ENCODE results near the gene IFT80.
"Not testable (repeated sequence)": the region's sequence is repeated elsewhere in the genome, so short reads cannot be mapped to it uniquely, and the experiment has no call there.

IFT80 gene

DNA sequence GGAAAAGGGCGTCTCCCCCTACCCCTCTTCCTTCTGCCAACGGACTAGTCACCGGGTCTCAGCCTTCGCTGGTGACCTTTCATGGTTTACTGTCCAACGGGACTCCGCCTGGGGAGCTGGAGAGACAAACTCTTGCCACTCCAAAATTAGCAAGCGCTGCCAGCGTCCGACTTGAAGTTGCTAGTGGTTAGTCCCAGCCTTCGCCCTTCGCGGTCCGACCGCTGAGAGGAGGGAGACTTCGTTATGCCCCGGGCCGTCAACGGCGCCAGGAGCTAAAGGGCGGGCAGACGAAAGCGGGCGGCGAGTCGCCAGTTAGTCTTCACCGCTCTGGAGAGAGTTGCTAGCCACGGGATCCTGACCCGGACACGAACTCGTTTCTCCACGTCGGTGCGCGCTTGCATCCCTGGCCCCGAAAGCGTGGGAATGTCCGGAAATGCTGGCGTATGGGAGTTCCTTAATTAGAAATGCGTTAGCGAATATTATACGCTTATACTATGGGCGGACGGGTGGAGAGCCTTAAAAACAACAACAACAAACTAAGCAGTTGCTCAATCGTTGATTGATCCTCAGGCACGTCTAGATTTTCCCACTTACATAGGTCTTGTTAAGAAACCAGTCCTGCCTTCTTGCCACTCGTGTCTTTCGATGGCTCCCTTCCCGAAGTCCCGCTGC is 1.1 kb upstream of the IFT80 start:
- DNase-seq: no peak

DNA sequence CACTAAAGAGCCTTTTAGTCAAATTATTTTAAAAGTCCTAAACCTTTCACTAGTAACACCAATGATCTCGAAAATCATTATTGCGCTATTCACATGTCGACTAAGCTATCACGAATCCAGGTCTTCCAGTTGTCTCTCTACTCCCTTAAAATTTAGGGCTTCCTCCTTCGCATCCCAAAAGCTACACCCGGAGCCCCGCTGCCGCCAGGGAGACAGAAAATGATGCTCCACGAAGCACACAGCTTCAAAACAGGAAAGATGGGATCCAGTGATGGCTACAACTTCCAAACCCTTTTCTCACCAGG is 253 bp downstream of the IFT80 start:
- DNase-seq: no peak

DNA sequence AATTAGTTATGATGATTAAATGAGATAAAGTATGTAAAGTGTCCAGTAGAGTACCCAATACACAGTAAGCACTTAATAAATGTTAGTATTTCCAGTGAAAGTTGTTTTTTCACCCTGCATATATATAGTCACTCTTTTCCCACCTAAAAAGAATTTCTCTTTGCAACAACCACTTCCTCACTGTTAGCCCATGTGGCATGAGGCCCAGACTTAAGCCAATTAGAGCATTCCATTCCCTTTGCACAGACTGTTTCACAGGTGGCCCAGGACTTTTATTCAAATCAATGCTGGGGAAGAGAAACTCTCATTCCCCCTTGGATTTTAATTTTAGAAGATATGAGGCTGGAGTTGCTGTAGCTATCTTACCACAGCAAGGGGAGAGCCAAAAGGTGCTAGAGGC is 3.7 kb downstream of the IFT80 start:
- DNase-seq: no peak

DNA sequence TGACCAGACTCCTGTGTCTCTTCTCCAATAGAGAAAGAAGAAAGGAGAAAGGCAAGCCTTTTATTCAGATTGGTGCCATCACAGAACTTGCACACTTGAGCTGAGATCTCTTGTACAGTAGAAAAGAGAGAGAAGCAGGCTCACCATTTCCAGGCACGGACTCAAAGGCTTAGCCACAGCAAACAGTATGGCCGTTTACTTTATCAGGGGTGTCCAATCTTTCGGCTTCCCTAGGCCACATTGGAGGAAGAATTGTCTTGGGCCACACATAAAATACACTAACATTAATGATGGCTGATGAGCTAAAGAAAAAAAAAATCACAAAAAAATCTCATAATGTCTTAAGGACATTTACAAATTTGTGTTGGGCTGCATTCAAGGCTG is 5.0 kb downstream of the IFT80 start:
- DNase-seq: no peak

DNA sequence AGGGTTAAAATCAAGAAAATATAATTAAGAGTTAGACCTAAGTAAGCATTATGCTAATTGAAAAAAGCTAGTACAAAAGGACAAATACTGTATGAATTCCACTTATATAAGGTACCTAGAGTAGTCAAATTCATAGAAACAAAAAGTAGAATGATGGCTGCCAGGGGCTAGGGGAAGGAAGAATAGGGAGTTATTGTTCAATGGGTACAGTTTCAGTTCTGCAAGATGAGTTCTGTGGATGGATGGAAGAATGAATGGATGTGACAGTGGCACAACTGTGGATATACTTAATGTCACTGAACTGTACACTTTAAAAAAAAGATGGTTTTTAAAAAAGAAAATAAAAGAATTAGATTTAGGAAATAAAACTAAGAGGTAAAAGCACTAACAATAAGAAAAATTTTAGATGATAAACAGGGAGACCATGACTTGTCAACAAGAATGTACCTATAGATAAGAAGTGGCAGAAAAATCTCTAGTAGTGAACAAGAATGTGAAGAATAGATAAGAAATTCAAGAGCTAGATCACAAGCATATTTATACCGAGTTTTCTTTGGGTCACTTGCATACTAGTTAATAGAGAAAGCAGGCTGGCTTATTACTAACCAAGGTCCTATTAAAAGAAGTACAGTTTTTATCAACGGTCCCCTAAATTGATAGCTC is 5.5 kb downstream of the IFT80 start:
- no peak for DNase-seq

DNA sequence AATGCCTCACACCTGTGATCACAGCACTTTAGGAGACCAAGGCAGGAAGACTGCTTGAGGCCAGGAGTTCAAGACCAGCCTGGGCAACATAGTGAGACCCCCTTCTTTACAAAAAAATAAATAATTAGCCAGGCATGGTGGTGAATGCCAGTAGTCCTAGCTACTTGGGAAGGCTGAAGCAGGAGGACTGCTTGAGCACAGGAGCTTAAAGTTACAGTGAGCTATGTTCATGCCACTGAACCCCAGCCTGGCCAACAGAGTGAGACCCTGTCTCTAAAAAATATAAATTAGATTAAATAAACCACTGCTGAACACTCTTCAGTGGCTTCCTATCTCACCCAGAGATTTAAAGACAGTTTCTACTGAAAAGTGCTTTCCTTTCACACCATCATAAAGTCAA is 6.2 kb downstream of the IFT80 start:
- DNase-seq: no peak

DNA sequence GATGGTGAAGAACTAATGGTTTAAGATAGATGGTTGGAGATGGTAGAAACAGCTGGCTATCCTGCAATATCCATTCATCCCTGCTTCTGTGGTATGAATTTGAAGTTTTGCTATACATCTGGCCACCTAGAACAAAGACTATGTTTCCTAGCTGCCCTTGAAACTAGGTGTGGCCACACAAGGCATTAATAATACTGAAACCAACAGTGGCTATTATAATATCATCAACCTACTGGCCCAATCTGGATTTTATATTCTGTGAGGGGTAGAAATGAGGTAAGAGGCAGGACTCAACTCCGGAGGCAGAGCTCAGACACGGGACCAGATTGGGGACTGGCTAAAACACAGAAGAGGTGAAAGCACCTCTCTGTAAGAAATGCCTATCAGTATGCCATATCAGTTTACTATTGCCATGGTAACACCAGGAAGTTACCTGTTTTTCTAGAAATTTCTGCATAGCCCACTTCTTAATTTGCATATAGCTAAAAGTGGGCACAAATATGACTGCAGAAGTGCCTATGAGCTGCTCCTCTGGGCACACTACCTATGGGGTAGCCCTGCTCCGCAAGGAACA is 8.4 kb downstream of the IFT80 start:
- DNase-seq: no peak

DNA sequence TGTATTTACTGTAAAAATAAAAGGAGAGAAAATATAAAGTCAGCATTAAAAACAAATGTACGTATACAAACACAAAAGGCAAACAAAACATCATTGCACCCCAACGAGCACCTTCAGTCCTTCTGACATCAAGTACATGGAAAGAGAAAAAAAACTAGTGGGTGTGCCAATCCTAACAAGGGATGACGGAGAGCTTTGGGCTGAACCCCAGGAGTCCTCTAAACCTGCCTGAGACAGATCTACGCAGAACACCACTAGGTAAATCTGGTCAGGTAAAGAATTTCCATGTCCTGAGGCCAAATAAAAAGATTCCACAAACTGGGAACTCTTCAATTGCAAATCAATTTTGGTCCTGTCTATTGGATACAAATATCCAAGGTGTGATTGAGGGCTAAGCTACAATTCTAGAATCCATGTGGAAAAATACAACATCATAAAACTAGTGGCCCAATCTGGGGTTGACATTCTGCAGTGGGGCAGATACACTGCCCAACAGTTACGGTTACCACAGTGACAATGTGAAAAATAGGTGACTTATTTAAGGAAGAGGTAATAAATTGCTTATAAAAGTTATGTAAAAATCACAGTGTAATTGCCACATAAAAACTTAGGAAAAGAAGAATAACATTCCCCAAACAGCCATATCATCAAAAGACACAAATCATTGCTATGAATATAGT is 14.2 kb downstream of the IFT80 start:
- DNase-seq: no peak

DNA sequence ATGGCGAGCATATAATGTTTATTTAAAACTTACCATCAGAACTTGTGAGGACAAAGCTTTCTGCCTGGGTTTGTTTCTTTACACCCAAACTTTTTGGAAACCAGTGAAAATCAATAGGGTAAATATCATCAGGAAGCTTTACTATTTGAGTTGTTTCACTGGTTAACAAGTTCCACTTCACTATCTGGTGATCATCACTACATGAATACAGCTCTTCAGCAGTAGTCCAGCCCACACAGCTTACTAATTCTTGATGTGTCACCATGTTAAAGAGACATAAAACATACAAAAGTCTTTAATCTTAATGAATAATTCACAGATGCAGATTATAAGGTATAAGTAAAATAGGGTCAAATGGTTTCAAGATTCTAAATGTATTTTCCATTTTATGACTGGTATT is 17.6 kb downstream of the IFT80 start:
- DNase-seq: no peak

DNA sequence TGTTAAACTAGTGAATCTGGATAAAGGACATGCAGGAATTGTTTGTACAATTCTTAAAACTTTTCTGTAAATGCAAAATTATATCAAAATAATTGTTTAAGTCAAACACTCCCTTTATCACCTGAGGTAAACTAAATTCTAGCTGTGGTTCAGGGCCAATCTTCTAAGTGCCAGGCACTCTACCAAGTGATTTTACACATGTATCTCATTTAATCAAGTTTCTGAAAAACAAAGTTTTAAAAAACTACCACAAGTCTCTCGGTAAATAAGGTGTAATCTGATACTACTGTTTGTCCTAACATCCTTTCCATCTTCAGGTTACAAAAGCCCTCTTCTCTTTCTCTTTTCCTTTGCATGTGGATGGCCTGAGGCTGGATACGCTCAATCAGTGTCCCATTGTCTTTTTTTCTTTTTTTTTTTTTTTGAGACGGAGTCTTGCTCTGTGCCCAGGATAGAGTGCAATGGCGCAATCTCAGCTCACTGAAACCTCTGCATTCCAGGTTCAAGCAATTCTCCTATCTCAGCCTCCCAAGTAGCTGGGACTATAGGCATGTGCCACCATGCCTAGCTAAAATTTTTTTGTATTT is 19.3 kb downstream of the IFT80 start:
- no peak for DNase-seq

DNA sequence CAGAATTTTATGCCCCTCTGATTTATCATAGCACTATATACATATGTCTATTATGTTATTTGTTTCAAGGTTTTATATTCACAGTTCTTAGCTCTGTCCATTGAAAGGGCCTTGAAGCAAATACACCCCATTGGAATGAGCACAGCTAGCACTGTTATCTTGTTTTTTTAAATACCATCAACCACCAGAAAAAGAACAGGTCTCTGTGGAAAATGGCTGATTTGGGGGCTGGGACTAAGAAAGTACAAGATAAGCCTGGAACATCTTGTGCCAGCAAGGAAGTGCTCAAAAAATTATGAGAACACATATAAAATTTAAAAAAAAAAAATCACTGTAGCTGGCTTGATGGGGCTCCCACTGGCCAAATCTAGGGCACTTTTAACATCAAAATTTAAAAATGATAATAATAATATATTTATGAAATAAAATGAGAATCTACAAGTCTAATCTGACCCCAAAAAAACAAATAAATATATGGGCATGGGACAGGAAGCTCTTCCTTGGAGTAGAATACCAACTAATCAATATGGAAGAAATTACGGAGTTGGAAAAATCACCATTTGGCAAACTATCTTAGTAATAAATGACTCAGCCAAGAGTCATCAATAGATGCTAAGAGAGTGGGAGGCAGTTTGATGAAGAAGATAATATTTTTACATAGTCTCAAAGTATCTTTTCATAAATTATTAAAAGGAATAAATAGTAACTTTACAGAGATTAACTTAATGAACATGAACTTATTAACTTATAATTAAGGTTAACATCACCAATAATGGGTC is 20.5 kb downstream of the IFT80 start:
- DNase-seq: no peak

DNA sequence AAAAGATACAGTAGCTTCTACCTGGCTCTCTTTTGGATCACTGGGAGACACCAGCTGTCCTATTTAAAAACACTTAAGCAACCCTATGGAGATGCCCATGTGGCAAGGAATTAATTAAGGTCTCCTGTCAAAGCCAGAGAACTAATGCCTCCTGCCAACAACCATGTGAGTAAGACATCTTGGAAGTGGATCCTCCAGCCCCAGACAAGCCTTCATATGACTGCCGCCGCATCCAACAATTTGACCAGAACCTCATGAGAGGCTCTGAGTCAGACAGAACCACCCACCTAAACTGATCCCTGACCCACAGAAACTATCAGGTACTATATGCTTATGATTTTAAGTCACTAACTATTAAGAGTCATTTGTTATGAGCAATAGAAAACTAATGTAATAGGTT is 22.3 kb downstream of the IFT80 start:
- DNase-seq: no peak

DNA sequence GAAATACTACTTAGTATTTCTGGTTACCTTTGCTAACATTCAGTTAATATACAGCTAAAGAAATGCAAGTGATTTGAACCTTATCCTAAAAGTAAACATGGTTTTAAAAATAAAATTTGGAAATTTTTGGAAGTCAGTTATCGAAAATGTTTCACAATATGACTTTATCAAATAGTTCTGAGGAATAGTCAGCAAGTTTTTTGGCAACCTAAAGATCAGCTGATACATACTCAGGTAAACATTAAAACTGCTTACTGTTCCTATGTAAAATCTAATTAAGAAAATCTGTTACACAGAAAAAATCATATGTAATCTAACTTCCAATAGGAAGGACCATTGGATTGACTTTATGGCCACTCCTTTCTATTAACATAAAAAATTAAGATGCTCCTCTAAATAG is 24.1 kb downstream of the IFT80 start:
- no peak for DNase-seq

DNA sequence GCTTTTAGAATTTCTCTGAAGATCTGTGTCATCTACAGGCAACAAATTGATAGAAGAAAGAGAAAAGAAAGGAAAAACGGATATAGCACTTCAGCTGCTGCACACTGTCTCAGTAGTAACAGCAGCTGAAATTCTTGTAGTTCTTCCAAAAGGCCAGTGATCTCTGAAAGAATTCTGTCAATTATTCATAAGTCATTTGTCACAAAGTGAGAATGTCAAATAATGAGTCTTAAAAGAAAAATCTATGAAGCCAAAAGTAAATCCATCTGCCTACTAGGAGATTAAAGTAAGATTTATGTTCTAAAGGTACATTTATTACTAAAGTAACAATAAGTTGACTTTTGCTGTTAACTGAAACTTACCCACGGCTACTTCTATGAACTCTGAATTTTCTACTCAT is 24.6 kb downstream of the IFT80 start:
- no peak for DNase-seq

DNA sequence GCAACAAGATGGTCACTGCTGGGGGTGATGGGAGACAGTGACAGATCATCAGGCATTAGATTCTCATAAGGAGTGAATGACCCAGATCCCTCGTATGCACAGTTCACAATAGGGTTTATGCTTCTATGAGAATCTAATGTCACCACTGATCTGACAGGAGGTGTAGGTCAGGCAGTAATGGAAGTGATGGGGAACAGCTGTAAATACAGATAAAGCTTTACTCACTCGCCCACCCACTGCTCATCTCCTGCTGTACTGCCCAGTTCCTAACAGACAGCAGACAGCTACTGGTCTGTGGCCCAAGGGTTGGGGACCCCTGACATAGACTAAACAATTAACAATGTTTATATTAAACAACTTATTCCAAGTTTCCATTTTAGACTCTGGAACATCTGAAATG is 25.4 kb downstream of the IFT80 start:
- no peak for DNase-seq

DNA sequence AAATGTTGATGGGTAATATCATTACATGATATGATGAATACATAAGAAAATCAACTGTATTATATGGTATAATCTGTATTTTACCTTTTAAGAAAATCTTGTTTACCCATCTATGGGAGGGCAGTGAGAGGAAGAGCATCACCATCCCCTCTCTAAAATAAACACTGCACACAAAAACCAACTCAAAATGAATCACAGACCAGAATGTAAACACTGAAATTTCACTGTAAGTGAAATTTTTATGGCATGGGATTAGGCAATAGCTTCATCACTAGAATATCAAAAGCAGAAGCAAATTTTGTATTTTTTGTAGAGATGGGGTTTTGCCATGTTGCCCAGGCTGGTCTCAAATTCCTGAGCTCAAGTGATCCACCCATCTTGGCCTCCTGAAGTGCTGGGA is 26.2 kb downstream of the IFT80 start:
- DNase-seq: no peak

DNA sequence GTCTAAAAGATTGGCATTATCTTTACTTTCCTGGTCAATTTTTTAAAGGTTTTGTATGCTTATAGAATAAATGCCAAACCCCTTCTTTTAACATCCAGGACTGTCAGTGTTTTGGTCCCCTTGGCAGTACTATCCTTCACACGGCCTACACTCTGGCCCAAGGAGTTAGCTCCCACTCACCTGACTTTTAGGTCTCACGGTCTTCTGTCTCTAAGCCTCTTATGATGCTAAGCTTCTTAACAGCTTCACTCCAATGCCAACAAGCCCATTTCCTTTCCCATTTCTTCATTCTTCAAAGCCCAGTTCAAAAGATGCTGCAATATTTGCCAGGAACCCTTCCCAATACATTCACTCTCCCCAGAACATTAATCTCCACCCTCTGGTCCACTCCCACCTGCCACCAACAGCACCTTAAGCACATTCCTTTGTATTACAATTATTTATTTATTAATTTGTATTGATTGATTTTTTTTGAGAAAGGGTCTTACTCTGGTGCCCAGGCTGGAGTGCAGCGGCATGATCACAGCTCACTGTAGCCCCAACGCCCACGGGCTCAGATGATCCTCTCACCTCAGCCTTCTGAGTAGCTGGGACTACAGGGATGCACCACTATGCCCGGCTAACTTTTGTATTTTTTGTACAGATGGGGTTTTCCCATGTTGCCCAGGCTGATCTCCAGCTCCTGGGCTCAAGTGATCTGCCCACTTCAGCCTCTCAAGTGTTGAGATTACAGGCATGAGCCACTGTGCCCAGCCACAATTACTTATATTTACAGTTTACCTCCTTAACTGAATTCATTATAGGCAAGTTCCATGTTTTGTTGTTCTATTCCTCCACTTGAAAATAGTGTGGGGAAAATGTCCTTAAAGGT is 27.8 kb downstream of the IFT80 start:
- no peak for DNase-seq

DNA sequence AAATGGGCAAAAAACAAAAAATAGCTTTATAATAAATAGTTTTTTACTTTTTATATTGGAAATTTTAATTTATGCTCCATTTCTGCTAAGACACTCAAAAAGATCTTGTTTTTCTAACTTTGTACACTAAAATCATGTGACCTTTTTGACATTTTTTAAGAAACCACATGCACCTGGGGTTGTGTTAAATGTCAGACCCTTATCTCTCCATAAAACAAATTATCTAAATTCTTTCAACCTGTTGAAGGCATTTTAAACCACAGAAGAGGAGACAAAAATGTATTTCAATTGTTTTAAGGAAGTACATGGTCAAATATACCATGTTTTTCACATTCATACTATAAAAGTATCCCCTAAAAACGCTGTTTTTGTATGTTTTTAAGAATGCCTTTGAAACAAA is 29.2 kb downstream of the IFT80 start:
- DNase-seq: no peak

DNA sequence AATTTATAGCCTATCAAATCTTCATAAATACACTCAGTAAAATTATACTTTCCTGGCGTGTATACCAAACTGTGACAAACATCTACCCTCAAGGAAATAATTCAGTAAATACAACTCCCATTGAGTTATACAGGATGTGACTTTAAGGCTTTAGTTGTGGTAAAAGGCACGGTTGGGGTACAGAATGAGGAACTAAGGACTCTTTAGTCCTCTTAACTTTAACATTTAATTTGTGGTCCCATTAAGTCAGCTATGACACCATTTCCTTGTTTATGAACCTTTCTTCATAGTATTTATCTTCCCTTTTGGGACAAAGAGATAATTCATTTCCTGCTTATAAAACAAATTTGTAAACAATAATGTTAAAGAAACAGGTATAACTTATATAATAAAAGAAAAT is 30.2 kb downstream of the IFT80 start:
- DNase-seq: no peak

DNA sequence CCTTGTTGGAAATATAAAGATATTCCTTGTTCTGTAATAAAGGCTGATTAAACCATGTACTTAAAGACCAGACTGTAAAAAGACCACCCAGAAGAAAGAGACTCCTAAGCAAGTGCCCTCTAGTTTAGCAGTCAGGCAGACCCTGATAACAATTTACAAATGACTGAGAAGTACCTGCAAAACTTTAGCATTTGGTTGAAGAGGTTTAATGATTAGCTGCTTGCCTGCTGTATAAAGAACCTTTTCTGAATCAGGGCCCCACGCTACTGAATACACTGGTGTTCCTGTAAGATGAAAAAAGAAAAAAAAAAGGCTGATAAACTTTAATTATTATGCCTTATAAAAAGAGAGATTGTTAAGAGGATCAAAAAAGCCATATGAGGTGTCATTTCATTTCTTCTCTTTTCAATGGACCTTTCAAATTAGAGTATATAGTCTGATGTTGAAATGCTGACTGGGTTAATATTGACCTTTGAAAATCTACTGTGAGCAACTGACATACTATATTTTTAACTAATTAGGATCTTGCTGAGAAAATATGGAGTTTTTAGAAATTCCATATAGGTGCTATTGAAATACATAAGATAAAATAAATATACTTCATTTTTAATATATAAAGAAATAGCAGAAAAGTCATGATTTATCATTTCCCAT is 33.0 kb downstream of the IFT80 start:
- no peak for DNase-seq

DNA sequence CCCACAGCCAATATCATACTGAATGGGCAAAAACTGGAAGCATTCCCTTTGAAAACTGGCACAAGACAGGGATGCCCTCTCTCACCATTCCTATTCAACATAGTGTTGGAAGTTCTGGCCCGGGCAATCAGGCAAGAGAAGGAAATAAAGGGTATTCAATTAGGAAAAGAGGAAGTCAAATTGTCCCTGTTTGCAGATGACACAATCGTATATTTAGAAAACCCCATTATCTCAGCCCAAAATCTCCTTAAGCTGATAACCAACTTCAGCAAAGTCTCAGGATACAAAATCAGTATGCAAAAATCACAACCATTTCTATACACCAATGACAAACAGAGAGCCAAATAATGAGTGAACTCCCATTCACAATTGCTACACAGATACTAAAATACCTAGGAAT is 36.1 kb downstream of the IFT80 start:
- DNase-seq: not testable (repeated sequence)

DNA sequence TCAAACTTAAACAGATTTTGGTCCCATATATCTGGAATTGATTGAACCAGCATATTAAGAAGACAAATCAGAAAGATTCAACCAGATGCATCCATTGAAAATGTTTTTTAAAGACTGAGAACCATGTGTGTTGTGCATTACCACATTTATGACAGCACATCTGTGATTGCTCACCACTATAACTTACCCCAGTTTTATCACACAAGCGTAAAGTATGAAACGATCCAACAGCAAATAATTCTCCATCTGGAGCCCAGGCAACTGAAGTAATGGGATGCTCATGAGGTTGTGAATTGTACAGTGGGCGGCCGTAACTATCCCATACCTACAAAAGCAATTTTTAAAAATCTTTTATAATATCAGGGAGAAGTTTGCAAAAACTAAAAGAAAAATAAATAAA is 43.2 kb downstream of the IFT80 start:
- no peak for DNase-seq

All from NCI-H2081 treated with DMSO at 0.1 percent for 48 hours (cell line).